LNCAP (cell line): Measurements from ENCODE around the gene ZSCAN25.

ENCODE experiments used
- TF ChIP-seq, protein P1 (sequence below): fragments of 450-650 bp; IDR thresholded peaks from 2 replicates; pipeline ENCODE4 v1.5.1; 2017; ENCODE audit warnings: mild to moderate bottlenecking

ZSCAN25 gene

DNA sequence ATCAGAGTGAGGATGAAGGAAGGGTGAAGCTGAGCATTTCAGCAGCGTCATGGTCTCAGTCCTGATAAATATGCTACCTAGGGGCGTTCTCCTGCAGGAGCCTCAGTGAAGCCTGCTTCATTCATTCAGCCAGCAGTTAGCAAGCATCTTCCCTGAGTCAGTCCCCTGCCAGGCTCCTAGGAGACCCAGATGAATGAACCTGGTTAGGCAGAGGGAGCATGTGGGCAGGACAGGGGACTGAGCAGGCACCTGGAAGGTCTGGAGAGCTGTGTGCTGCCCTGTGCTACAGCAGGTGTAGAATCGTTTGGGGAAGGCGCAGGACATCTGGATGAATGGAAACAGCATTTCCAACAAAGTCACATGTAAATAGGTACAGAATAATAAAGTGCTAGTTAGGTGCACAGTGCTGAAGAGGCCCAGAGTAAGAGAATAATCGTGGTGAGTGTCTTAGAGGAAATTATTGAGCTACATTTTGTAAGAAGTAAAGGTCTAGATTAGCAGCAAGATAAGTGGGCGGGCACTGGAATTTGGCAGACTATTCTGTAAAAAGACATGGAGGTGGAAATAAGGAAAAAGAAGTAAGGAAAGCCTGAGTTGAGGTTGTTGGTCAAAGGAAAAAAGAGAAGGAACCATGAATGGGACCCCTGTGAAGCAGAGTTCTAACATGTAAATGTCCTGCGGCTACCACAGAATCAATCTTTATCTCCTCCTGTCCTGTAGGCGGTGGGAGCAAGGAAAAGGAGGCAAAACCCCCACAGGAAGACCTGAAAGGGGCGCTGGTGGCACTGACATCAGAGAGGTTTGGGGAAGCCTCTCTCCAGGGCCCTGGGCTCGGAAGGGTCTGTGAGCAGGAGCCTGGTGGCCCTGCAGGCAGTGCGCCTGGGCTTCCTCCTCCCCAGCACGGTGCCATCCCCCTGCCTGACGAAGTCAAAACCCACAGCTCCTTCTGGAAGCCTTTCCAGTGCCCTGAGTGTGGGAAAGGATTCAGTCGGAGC, 12.0 kb downstream of the ZSCAN25 start:
- TF ChIP-seq, protein P1, sequence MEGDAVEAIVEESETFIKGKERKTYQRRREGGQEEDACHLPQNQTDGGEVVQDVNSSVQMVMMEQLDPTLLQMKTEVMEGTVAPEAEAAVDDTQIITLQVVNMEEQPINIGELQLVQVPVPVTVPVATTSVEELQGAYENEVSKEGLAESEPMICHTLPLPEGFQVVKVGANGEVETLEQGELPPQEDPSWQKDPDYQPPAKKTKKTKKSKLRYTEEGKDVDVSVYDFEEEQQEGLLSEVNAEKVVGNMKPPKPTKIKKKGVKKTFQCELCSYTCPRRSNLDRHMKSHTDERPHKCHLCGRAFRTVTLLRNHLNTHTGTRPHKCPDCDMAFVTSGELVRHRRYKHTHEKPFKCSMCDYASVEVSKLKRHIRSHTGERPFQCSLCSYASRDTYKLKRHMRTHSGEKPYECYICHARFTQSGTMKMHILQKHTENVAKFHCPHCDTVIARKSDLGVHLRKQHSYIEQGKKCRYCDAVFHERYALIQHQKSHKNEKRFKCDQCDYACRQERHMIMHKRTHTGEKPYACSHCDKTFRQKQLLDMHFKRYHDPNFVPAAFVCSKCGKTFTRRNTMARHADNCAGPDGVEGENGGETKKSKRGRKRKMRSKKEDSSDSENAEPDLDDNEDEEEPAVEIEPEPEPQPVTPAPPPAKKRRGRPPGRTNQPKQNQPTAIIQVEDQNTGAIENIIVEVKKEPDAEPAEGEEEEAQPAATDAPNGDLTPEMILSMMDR, result no peak

DNA sequence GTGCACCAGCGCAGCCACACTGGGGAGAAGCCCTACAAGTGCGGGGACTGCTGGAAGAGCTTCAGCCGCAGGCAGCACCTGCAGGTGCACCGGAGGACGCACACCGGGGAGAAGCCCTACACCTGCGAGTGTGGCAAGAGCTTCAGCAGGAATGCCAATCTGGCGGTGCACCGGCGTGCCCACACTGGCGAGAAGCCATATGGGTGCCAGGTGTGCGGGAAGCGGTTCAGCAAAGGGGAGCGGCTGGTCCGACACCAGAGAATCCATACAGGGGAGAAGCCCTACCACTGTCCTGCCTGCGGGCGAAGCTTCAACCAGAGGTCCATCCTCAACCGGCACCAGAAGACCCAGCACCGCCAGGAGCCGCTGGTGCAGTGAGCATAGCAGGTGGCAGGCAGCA, 12.9 kb downstream of the ZSCAN25 start:
- TF ChIP-seq, protein P1, result no peak

DNA sequence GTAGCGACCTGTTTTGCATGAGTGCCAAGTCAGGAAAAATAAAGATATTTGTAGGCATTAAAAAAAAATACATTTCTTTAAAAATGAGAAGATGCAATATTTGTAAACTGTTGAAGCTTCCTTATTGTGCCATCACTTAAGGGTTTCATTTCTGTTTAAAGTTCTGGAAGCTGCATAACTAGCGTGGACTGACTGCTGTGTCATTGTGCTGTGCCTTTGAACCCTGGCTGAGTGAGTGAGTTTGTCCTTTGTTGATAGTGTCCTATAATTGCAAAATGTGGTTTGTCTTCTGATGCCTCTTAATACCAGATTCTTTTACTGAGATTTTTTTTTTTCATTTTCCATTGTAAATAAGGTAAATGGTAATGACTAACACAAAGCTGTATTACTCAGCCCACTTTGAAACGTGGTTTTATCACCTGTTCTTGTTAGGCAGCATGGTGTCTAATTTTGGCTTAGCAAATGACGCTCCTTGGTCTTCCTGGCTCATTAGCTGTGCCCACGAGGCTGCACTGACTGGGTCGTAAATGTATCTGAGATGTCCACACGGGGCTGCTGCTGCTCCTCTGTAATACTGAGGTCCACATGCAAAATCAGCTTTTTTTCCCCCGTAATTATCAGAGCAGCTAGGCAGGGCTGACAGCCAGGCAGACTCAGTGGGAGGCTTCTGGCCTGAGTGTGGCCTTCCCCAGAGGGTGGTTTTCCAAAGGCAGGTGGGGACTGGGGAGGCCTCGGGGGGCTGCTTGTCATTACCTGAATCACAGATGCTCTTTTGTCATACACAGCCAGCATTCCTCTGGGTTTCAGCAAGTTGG, 14.8 kb downstream of the ZSCAN25 start:
- TF ChIP-seq, protein P1, result peak; percentile 51

DNA sequence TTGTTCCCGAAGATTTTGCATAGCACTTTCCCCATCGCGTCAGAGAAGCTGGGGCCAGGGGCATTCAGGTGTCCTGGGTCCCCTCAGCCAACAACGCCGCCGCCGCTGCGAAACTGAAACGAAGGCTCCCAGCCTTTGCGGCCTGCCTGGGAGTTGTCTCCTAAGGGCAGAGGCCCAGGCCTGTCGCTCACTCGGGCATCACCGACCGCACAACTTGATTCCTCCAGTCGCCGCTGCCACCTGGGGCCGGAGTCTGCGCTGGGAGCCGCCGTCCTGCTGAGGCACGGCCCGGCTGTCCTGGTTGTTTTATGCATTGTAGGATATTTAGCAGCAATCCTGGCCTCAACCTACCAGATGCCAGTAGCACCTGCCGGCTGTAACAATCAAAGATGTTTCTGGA, 22.0 kb downstream of the ZSCAN25 start:
- TF ChIP-seq, protein P1, result no peak

DNA sequence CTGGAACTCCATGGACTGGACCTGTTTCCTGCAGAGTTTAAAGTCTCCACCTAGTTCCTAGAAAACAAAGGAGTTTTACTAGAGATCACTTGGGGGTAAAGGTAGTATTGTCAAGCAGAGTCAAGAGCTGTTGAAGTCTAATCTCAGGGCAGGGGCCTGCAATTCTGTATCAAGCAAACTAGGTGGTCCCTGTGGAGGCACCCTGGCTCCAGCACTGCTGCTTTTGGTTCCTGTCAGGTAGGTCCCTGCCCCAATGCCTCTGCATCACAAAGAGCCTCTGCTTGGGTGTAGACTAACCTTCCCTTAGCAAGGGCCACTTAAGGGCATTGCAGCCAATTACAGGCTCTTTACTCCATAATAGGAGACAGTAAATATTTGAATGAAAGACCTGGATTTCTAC, 22.5 kb downstream of the ZSCAN25 start:
- TF ChIP-seq, protein P1, result no peak

DNA sequence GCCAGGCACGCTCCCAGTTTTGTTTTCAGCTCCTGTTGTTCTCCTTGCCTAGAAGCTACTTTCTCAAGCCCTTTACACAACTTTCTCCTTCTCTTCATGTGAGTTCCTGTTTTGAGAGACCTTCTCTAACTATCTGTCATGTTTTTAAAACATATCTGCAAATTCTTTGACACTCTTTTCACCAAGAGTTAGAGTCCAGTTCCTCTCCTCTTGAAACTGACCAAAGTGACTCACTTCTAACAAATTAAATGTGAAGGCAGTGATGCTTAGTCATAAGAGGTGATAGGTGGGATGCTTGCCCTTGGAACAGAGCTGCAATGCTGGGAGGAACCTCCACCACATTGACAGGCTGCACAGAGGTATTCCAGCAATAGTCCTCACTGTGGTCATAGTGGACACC, 25.3 kb downstream of the ZSCAN25 start:
- TF ChIP-seq, protein P1, result no peak

DNA sequence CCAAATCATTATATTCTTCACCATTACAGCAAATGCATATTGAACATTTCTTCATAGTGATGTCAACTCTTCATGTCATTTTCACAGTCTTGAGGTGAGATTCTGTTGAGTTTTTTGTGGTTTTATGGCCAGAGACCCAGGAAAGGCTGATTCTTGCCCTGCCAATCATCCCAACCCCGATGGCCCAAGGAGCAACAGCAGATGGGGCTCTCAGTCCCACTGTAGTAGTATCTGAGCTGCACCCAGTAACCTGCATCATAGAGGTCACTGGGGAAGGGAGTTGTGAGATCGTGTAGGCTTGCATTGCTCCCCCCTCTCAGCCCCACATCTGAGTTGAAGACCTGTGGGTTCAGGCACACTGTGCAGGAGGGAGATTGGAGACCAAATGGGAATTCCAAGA, 26.7 kb downstream of the ZSCAN25 start:
- TF ChIP-seq, protein P1, result no peak
